Calu3 (cell line): ENCODE data around the gene CGB3. TPM values are rescaled to one million over a fixed set of nuclear protein-coding genes. Genes with fewer than 3 reads are reported as not detected.

Experiments used
- BruUV-seq: library from RNA; stranded (reverse); fragments of 400-500 nt; replicated peaks from 2 replicates; lab custom pipeline; 2021; lab: Mats Ljungman, UMichigan
- CTCF ChIA-PET: fragments of 300-600 bp; sonication (Branson Sonifier 250); formaldehyde crosslinking; loops from one replicate; lab custom pipeline; 2022; ENCODE audit warnings: antibody characterized with exemption; lab: Charles Lee
- DNase-seq: peaks from one replicate; pipeline ENCODE4 v3.0.0; 2022
- H3K27ac Mint-ChIP-seq: one replicate; pipeline ENCODE4 v1.8.0; 2022; ENCODE audit warnings: mixed read lengths; ENCODE audit not compliant: unreplicated experiment
- H3K27me3 Mint-ChIP-seq: one replicate; pipeline ENCODE4 v1.8.0; 2022; ENCODE audit warnings: mixed read lengths; ENCODE audit not compliant: unreplicated experiment
- H3K36me3 Mint-ChIP-seq: one replicate; pipeline ENCODE4 v1.8.0; 2022; ENCODE audit warnings: mild to moderate bottlenecking, moderate library complexity, mixed read lengths; ENCODE audit not compliant: insufficient read depth, unreplicated experiment
- H3K4me1 Mint-ChIP-seq: one replicate; pipeline ENCODE4 v1.8.0; 2022; ENCODE audit warnings: mild to moderate bottlenecking, low read depth, mixed read lengths; ENCODE audit not compliant: unreplicated experiment
- H3K4me3 Mint-ChIP-seq: one replicate; pipeline ENCODE4 v1.8.0; 2022; ENCODE audit warnings: mild to moderate bottlenecking, low read depth, moderate library complexity, mixed read lengths; ENCODE audit not compliant: unreplicated experiment
- H3K9me3 Mint-ChIP-seq: one replicate; pipeline ENCODE4 v1.8.0; 2022; ENCODE audit warnings: low read depth, mixed read lengths; ENCODE audit not compliant: unreplicated experiment
- intact Hi-C: fragments of 100-400 bp; cut with micrococcal nuclease; formaldehyde crosslinking; loops from one replicate; pipeline ENCODE4 v1.10.0; 2022; ENCODE audit not compliant: unreplicated experiment
- total RNA-seq: library from RNA; stranded (reverse); gene quantifications from 2 replicates; pipeline ENCODE4 v1.2.3, GENCODE V29; 2022
- TF ChIP-seq, protein P1 (sequence below): fragments of 200-600 bp; IDR thresholded peaks from one replicate; pipeline ENCODE4 v1.8.0; 2022; ENCODE audit warnings: antibody characterized with exemption; ENCODE audit not compliant: unreplicated experiment

Gene CGB3
- total RNA-seq, 1 experiment from 2014 or later = 1.1 TPM

DNA sequence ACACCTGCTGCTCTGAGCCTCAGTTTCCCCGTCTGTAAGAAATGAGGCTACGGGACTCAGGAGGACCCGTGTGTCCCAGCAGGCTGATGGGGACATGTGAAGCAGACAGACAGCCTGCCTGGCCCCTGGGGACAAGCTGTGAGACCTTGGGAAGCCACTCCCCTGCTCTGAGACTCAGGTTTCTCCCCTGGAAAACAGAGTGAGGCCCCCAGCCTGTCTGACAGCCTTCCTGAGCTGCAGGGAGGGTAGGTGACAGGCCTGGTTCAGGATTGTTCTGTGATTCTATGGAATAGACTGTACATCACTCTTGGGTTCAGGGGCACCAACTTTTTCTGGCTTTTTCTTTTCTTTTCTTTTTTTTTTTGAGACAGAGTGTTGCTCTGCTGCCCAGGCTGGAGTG is 43.4 kb upstream of the CGB3 start:
- CTCF ChIA-PET = no interaction called here
- H3K9me3 Mint-ChIP-seq = peaks cover 7% of the 10 kb centered on the region
- no TSS peak for BruUV-seq
- H3K4me3 Mint-ChIP-seq = no peak overlapping the region
- intact Hi-C loops = no loop called here
- no peak for DNase-seq
- peaks cover 65% of the 10 kb centered on the region for H3K27me3 Mint-ChIP-seq
- H3K4me1 Mint-ChIP-seq = no peaks in the 10 kb centered on the region
- TF ChIP-seq, protein P1, sequence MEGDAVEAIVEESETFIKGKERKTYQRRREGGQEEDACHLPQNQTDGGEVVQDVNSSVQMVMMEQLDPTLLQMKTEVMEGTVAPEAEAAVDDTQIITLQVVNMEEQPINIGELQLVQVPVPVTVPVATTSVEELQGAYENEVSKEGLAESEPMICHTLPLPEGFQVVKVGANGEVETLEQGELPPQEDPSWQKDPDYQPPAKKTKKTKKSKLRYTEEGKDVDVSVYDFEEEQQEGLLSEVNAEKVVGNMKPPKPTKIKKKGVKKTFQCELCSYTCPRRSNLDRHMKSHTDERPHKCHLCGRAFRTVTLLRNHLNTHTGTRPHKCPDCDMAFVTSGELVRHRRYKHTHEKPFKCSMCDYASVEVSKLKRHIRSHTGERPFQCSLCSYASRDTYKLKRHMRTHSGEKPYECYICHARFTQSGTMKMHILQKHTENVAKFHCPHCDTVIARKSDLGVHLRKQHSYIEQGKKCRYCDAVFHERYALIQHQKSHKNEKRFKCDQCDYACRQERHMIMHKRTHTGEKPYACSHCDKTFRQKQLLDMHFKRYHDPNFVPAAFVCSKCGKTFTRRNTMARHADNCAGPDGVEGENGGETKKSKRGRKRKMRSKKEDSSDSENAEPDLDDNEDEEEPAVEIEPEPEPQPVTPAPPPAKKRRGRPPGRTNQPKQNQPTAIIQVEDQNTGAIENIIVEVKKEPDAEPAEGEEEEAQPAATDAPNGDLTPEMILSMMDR = no peak
- peaks cover 10% of the 10 kb centered on the region for H3K36me3 Mint-ChIP-seq
- no peak overlapping the region for H3K27ac Mint-ChIP-seq

DNA sequence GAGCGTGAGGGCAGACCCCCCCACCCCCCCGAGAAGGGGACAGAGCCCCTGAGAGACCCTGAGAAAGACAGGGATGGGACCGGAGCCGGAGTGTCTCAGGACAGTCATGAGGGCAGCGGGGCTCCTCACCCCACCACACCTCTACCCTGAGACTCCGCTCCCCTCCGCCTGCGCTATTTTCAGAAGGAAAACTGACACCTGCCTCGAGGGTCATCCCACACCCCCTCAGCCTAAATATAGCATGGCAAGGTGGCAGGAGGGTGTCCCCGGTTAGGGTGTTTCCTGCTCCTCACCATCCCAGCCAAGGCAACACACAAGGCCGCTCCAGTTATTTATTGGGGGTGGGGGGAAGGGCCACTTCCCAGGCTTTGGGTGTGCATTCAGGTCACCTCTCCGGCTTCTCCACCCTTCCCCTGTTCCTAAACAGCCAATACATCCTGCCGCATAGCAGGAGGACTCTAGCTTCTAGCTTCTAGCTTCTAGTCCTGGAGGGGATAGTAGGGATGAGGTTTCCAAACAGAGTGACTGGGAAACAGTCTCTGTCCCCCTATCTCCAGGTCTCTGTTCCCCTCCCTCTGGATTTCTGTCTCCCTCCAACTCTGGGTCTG is 41.9 kb upstream of the CGB3 start:
- no TSS peak for BruUV-seq
- CTCF ChIA-PET = interaction anchor here (0.5 to 1.8 kb wide), 3 partner anchors 7 to 417 kb away, joined by 4 to 10 read pairs (median 5); no protein-coding TSS in a partner anchor
- peaks cover 2% of the 10 kb centered on the region for H3K4me1 Mint-ChIP-seq
- no peak overlapping the region for H3K4me3 Mint-ChIP-seq
- TF ChIP-seq, protein P1 = no peak
- H3K27ac Mint-ChIP-seq = no peak overlapping the region
- intact Hi-C loops = no loop called here
- peaks cover 60% of the 10 kb centered on the region for H3K27me3 Mint-ChIP-seq
- H3K36me3 Mint-ChIP-seq = peaks cover 11% of the 10 kb centered on the region
- no peak for DNase-seq
- H3K9me3 Mint-ChIP-seq = peaks cover 7% of the 10 kb centered on the region

DNA sequence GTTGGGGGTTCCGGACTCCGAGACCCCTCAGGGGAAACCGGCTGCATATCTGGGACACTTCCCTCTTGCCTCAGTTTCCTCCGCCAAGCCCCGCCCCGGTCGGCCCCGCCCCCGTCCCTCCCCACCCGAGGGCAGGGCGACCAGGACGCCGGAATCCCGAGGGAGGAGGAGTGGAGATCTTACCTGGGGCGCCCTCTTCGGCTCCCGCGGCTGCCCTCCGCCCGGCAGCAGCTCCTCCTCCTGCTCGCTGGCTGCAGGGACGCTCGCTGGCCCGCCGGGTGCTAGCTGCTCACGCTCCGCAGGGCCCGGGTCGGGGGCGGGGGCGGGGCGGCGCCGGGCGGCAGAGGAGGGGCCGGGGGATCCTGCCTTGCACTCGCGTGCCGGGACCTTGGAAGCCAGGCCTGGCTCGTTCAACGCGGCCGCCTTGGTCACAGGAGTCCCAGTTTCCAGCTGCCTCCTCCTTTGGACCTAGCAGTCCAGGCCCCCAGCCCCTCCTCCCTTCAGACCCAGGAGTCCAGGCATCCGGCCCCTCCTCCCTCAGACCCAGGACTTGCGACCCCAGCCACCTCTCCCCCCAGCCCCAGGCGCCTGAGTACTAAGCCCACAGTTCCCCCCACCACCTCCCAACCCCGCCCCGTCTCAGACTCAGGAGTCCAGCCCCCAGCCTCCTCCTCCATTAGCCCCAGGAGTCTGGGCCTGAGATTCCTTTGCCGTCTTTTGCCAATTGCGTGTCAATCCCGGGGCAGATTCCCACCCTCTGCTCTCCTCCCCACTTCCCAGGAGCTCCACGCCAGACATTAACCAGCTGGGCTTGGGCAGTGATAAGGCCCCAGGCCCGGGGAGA is 40.9 kb upstream of the CGB3 start, which contains the start of gene NTF4:
Gene NTF4 (minus strand): TSS at position 51 of the 844 bp plus-strand sequence. CDS start 2,821 bp downstream, outside the sequence.
- TF ChIP-seq, protein P1 = no peak
- peaks cover 51% of the 10 kb centered on the region for H3K27me3 Mint-ChIP-seq
- no TSS peak for BruUV-seq
- peaks cover 9% of the 10 kb centered on the region for H3K4me1 Mint-ChIP-seq
- peak; percentile 66 for DNase-seq
- no peak within 1 kb of the TSS for H3K27ac Mint-ChIP-seq
- intact Hi-C loops = no loop called here
- peaks cover 16% of the 10 kb centered on the region for H3K36me3 Mint-ChIP-seq
- peak within 1 kb of the TSS; percentile 29 for H3K4me3 Mint-ChIP-seq
- CTCF ChIA-PET = interaction anchor here (0.6 to 1.8 kb wide), 4 partner anchors 8 to 282 kb away, joined by 3 to 10 read pairs (median 8); partner anchors contain the start of genes GYS1 and RUVBL2
- H3K9me3 Mint-ChIP-seq = peaks cover 3% of the 10 kb centered on the region

DNA sequence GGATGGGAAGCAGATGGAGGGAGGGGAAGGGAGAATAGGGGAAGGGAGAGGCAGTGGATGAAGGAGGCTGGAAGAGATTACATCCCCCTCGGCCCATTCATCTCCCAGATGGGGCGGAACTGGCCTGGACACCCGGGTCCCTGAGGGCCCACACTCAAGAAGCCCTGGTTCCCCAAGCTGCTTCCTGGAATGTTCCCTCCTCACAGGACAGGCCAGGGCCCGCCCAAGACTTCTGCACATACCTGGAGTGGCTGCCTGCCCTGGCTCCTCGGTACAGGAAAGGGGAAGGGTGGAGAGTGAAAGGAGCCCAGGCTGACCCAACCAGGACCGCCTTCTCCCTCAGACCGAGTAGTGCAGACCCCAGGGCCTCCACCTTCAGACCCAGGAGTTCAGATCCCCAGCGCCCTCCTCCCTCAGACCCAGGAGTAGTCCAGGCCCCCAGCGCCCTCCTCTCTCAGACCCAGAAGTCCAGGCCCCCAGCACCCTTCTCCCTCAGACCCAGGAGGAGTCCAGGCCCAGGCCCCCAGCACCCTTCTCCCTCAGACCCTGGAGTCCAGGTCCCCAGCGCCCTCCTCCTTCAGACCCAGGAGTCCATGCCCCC is 40.0 kb upstream of the CGB3 start:
- Mint-ChIP-seq H3K9me3 (peaks cover 3% of the 10 kb centered on the region), H3K4me1 (peaks cover 9% of the 10 kb centered on the region), H3K27me3 (peaks cover 42% of the 10 kb centered on the region), H3K4me3 (peak overlapping the region; percentile 29), H3K36me3 (peaks cover 16% of the 10 kb centered on the region), H3K27ac (no peak overlapping the region)
- CTCF ChIA-PET = interaction anchor here (0.6 to 1.8 kb wide), 4 partner anchors 9 to 282 kb away, joined by 3 to 10 read pairs (median 8); partner anchors contain the start of genes GYS1 and RUVBL2
- intact Hi-C loops = no loop called here
- BruUV-seq = no TSS peak
- DNase-seq = no peak
- TF ChIP-seq, protein P1 = no peak
